ENCODE data around the gene PLXND1. TPM values are rescaled to one million over a fixed set of nuclear protein-coding genes. Genes with fewer than 3 reads are reported as not detected.
"Not testable (repeated sequence)": the region's sequence is repeated elsewhere in the genome, so short reads cannot be mapped to it uniquely, and the experiment has no call there.

Gene PLXND1
- polyA plus RNA-seq, 10 donors, result 104 to 166 (median 120) TPM

- peak in 1 of 3 donors; percentile 37 for DNase-seq
These were observed 10.2 kb upstream of the PLXND1 start for GRCh38 chr3:129616713-129617112.

DNA sequence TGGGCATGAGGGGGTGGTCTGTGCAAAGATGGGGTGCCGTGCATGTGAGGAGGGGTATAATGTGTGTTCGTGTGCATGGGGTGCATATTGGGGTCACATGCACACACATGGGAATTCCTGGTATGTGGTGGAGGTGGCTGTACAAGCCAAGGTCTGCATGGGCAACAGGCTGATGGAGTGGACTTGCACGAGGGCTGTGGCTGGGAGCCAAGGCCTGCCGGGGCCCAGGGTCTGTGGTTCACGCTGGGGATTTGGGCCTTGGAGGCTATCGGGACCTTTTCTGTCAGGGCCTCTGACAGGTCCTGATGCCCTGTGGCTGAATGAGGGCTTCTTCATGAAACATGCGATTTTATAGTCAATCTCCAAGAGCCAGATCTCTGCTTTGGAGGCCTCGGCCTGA, 9.8 kb upstream of the PLXND1 start:
- no peak for DNase-seq

GRCh38 chr3:129615751-129616281, 9.3 kb upstream of the PLXND1 start:
- no peak for DNase-seq

GRCh38 chr3:129614927-129615363, 8.5 kb upstream of the PLXND1 start:
- DNase-seq, result no peak

DNA sequence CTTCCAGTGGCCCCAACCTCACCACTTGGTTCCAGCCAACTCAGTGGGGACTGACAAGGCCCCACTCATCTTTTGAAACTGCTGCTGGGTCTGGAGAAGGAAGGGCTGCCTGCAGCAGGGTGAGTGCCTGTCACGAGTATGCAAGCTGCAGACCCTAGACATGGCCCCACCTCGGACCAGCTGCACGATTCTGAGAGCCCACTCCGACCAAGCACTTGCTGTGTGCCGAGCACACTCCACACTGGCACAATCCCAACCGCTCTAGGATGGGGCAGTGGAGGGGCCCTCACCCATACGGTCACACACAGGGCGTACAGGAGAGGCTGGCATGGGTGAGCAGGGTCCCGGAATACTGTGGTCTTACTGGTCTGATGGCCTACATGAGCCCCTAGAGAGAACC, 8.0 kb upstream of the PLXND1 start:
- no peak for DNase-seq

- no peak for DNase-seq
These were observed 6.9 kb upstream of the PLXND1 start for GRCh38 chr3:129613367-129613740.

- no peak for DNase-seq
These were observed 6.3 kb upstream of the PLXND1 start for GRCh38 chr3:129612534-129613366.

- DNase-seq, result no peak
These were observed 5.5 kb upstream of the PLXND1 start for GRCh38 chr3:129611812-129612533.

GRCh38 chr3:129611446-129611800, 4.9 kb upstream of the PLXND1 start:
- no peak for DNase-seq

DNA sequence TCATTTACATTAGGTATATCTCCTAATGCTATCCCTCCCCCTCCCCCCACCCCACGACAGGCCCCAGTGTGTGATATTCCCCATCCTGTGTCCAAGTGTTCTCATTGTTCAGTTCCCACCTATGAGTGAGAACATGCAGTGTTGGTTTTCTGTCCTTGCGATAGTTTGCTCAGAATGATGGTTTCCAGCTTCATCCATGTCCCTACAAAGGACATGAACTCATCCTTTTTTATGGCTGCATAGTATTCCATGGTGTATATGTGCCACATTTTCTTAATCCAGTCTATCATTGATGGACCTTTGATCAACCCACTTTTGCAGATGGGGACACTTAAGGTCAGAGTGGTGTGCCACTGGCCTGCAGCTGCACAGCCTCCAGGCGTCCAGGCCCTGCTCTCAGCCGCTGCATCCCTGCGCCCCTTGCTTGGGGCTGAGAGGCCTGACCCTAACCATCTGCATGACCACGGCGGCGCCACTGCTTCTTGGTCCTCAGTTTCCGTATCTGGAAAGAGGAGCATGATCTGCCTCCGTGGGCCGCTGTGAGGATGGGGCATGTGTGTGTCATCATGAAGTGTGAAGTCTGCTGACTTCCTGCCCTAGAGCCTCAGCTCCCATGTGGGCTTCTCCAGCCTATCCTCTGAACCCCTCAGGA, 4.4 kb upstream of the PLXND1 start:
- DNase-seq, result not testable (repeated sequence)

- no peak for DNase-seq
These were observed 3.8 kb upstream of the PLXND1 start for GRCh38 chr3:129610276-129610675.

- DNase-seq, result no peak
These were observed 3.2 kb upstream of the PLXND1 start for GRCh38 chr3:129609591-129610182.

DNA sequence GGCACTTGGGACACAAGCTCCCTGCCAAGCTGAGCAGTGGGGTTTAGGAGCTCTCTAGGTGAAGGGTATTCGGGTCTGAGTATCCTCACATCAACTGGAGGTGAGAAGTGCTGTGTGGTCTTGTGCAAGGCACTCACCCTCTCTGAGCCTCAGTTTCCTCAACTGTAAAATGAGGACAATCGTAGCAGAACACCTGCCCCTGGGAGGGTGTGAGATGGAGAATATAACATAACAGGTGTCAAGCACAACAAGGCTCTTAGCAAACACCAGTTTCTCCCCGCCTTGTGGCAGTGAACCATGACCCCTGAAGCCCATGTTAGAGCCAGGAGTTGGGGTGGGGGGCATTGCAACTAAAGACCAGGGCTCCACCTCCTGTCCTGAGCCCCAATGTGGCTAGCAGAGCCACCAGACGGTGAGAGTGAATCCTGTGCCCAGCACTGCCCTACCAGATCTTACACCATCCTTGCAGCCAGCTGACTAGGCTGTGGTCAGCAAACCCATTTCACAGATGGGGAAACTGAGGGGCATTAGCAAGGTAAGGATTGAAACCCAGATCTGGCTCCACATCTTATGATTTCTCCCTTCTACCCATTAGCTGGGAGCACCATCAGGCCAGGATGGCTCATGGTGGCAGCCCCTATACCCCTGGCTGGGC, 2.6 kb upstream of the PLXND1 start:
- DNase-seq, result no peak

GRCh38 chr3:129608087-129608935, 1.8 kb upstream of the PLXND1 start:
- DNase-seq, result peak in 1 of 3 donors; percentile 81

- DNase-seq, result no peak
These were observed 1.1 kb upstream of the PLXND1 start for GRCh38 chr3:129607391-129608068.

GRCh38 chr3:129605922-129606635, 397 bp downstream of the PLXND1 start:
- DNase-seq, result peak in 1 of 3 donors; percentile 83

- DNase-seq, result peak in 2 of 3 donors; percentile 66 to 89
These were observed 1.1 kb downstream of the PLXND1 start for GRCh38 chr3:129605203-129605921.

DNA sequence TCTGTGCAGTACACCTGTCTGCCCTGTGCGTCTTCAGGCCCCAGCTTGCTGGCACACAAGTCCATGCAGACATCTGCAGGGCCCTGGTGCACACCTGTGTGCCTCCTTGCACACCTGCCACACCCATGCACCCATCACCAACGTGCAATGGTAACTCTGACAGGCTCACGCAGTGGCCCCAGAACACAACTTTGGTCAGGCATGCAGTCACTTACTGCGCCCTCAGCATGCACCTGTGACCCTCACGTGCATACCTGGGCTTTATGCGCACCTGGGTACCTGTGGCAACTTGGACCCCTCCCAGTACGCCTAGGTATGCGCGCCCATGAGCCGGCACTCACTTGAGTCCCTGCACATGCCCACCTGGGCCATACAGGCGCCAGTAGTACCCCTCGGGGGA, 1.7 kb downstream of the PLXND1 start:
- DNase-seq, result no peak

Measured in muscle of back (tissue), 11 donors.